ENCODE data around the gene C1orf226. TPM values are rescaled to one million over a fixed set of nuclear protein-coding genes. Genes with fewer than 3 reads are reported as not detected.

Gene C1orf226
- total RNA-seq, 1 experiment from 2014 or later: 7.7 TPM

MicroRNAs encoded within 50 kb of the gene (microRNA counts, 767-probe panel; counts per million panel counts)
- microRNA hsa-miR-556-3p (not detected), microRNA hsa-miR-556-5p (not detected)

Small RNA genes lying within 50 kb of the gene (microRNA-seq; reads per million reads assigned to microRNA genes)
- gene MIR556 (ENCODE audit: borderline number of aligned reads): 75.3 reads per million, percentile 59 among the genes with 10 or more reads in this experiment

Other genes starting within 250 kb of the C1orf226 start
- gene SPATA46, start 4.9 kb upstream of the C1orf226 start, total RNA-seq (2021; ENCODE audit: unreplicated experiment): not detected
- gene SH2D1B, start 30.4 kb downstream of the C1orf226 start, total RNA-seq (2021; ENCODE audit: unreplicated experiment): 0.12 TPM
- 75.1 TPM for gene UHMK1, start 116.1 kb downstream of the C1orf226 start, total RNA-seq (2021; ENCODE audit: unreplicated experiment)
- gene UAP1, start 180.0 kb downstream of the C1orf226 start, total RNA-seq (2021; ENCODE audit: unreplicated experiment): 51.4 TPM

Data from HCT116 (cell line).